Osteocyte (in vitro differentiated cells): Measurements from ENCODE around the gene TTC27. TPM values are rescaled to one million over a fixed set of nuclear protein-coding genes. Genes with fewer than 3 reads are reported as not detected.
"Not testable (repeated sequence)": the region's sequence is repeated elsewhere in the genome, so short reads cannot be mapped to it uniquely, and the experiment has no call there.

ENCODE experiments used
- DNase-seq: peaks from one replicate; pipeline ENCODE4 v3.0.0; 2021; ENCODE audit warnings: mixed read lengths; ENCODE audit not compliant: unreplicated experiment; ENCODE audit errors: extremely low spot score
- H3K27ac Mint-ChIP-seq: one replicate; pipeline ENCODE4 v1.8.0; 2021; ENCODE audit warnings: mild to moderate bottlenecking, mixed read lengths; ENCODE audit not compliant: unreplicated experiment
- H3K27me3 Mint-ChIP-seq: one replicate; pipeline ENCODE4 v1.8.0; 2021; ENCODE audit warnings: mixed read lengths; ENCODE audit not compliant: unreplicated experiment
- H3K36me3 Mint-ChIP-seq: one replicate; pipeline ENCODE4 v1.8.0; 2021; ENCODE audit warnings: mixed read lengths; ENCODE audit not compliant: unreplicated experiment
- H3K4me1 Mint-ChIP-seq: one replicate; pipeline ENCODE4 v1.8.0; 2021; ENCODE audit warnings: mixed read lengths; ENCODE audit not compliant: unreplicated experiment
- H3K4me3 Mint-ChIP-seq: one replicate; pipeline ENCODE4 v1.8.0; 2021; ENCODE audit warnings: mild to moderate bottlenecking, moderate library complexity, mixed read lengths; ENCODE audit not compliant: unreplicated experiment
- H3K9me3 Mint-ChIP-seq: one replicate; pipeline ENCODE4 v1.8.0; 2021; ENCODE audit warnings: mixed read lengths; ENCODE audit not compliant: unreplicated experiment
- CTCF ChIP-seq: fragments of 200-600 bp; sonication (generic); IDR thresholded peaks from 2 replicates; pipeline ENCODE4 v1.5.0; 2021; ENCODE audit warnings: antibody characterized with exemption, mild to moderate bottlenecking, moderate library complexity
- total RNA-seq: library from RNA; stranded (reverse); gene quantifications from 2 replicates; pipeline ENCODE4 v1.2.1, GENCODE V29; 2021

Gene TTC27
- total RNA-seq, 1 donor from 2014 or later, result 14.2 TPM

- H3K36me3 Mint-ChIP-seq, result peaks cover 16% of the 10 kb centered on the region
- TF ChIP-seq CTCF, result no peak
- DNase-seq, result no peak
- H3K4me1 Mint-ChIP-seq, result no peaks in the 10 kb centered on the region
- no peaks in the 10 kb centered on the region for H3K27me3 Mint-ChIP-seq
- no peaks in the 10 kb centered on the region for H3K9me3 Mint-ChIP-seq
- no peak overlapping the region for H3K27ac Mint-ChIP-seq
- no peak overlapping the region for H3K4me3 Mint-ChIP-seq
Observed at GRCh38 chr2:32723467-32724079, 95.7 kb downstream of the TTC27 start.

- H3K4me3 Mint-ChIP-seq, H3K27me3 Mint-ChIP-seq, DNase-seq, H3K4me1 Mint-ChIP-seq, H3K27ac Mint-ChIP-seq, H3K9me3 Mint-ChIP-seq: not testable (repeated sequence)
- H3K36me3 Mint-ChIP-seq, result peaks cover 16% of the 10 kb centered on the region
Observed at GRCh38 chr2:32726678-32727077, 98.8 kb downstream of the TTC27 start.

DNA sequence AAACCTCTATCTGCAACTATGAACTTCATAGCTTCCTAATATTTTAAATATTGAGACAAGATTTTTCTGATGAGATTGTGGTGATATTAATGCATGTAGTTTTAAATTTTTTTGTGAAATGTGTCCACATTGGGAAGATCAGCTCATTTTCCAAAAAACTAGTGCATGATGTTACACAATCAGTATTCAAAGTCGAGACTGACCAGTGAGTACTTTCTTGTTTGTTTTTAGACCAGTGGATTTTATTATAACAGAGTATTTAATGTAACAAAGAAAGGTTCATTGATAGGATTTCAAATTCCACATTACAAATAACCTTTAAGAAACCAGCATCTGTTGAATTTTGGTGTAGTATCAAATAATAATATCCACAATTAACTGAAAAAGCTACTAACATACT, 99.3 kb downstream of the TTC27 start:
- TF ChIP-seq CTCF, result no peak
- H3K9me3 Mint-ChIP-seq, result no peaks in the 10 kb centered on the region
- no peak for DNase-seq
- peaks cover 16% of the 10 kb centered on the region for H3K36me3 Mint-ChIP-seq
- H3K4me1 Mint-ChIP-seq, result no peaks in the 10 kb centered on the region
- H3K27me3 Mint-ChIP-seq, result no peaks in the 10 kb centered on the region
- H3K27ac Mint-ChIP-seq, result no peak overlapping the region
- H3K4me3 Mint-ChIP-seq, result no peak overlapping the region

GRCh38 chr2:32730958-32731357, 103.1 kb downstream of the TTC27 start:
- not testable (repeated sequence) for H3K27me3 Mint-ChIP-seq

DNA sequence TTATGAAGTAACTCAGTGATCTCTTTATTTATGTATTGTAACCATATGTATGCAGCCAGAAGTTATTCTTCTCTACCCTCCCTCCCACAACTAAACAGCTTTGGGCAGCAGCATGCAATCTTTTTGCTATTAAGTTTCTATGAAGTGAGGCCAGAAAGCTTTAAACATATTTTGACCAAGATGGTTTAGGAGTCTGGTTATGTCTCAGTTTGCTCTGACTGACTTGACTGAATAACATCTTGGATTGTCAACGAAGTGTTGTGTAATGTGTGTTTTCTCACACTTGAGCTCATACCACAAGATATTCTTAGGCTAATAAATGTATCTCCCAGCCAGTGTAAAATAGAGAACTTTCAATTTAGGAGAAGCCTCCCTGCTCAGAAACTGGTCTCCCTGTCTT, 104.3 kb downstream of the TTC27 start:
- no peak overlapping the region for H3K4me3 Mint-ChIP-seq
- H3K9me3 Mint-ChIP-seq, result no peaks in the 10 kb centered on the region
- H3K4me1 Mint-ChIP-seq, result peaks cover 4% of the 10 kb centered on the region
- no peak overlapping the region for H3K27ac Mint-ChIP-seq
- TF ChIP-seq CTCF, result no peak
- no peak for DNase-seq
- H3K36me3 Mint-ChIP-seq, result peaks cover 5% of the 10 kb centered on the region
- H3K27me3 Mint-ChIP-seq, result no peaks in the 10 kb centered on the region

More at GRCh38 chr2:32730958-32731357, 103.1 kb downstream of the TTC27 start:
- DNase-seq, H3K9me3 Mint-ChIP-seq, H3K4me3 Mint-ChIP-seq, H3K4me1 Mint-ChIP-seq, H3K27ac Mint-ChIP-seq: not testable (repeated sequence)
- peaks cover 11% of the 10 kb centered on the region for H3K36me3 Mint-ChIP-seq

DNA sequence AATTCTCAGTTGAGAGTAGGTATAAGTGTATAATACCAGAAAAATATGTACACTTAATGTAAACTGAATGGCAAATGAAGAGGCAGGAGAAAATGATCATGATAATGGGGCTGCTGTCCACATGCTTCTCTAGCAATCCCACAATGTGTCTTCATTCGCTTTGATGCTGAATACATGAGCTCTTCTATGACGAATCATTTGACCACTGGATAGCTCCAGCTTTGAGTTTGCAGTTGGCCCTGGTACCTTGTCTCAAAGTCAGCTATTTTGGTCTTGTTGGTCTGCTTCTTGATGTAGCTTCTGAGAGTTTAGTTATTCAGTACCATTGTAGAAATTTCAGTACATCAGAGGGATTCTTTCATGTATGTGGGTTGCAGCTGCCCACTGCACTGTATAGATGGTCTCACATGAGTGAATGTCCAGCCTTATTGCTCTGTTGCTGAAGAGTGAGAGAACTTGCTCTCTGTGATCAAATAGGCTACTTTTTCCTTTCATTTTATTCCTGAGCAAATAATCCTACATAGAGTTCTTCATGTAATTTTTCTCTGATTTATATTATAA, 105.1 kb downstream of the TTC27 start:
- no peak for DNase-seq
- H3K36me3 Mint-ChIP-seq, result peaks cover 7% of the 10 kb centered on the region
- no peak overlapping the region for H3K27ac Mint-ChIP-seq
- H3K27me3 Mint-ChIP-seq, result no peaks in the 10 kb centered on the region
- no peaks in the 10 kb centered on the region for H3K9me3 Mint-ChIP-seq
- TF ChIP-seq CTCF, result no peak
- no peak overlapping the region for H3K4me3 Mint-ChIP-seq
- peaks cover 4% of the 10 kb centered on the region for H3K4me1 Mint-ChIP-seq
